Activated naive CD4-positive, alpha-beta T cell treated with anti-CD3 and anti-CD28 coated beads, Interleukin-2, amount 50 U/mL, for 24 hours (primary cell): Measurements from ENCODE around the gene NLRP4.
"Not testable (repeated sequence)": the region's sequence is repeated elsewhere in the genome, so short reads cannot be mapped to it uniquely, and the experiment has no call there.

Source experiments
- H3K27ac Mint-ChIP-seq: one replicate; pipeline ENCODE4 v1.8.0; 2021; ENCODE audit warnings: mild to moderate bottlenecking, mixed read lengths
- H3K27me3 Mint-ChIP-seq: one replicate; pipeline ENCODE4 v1.8.0; 2021; ENCODE audit warnings: mixed read lengths
- H3K36me3 Mint-ChIP-seq: one replicate; pipeline ENCODE4 v1.8.0; 2021; ENCODE audit warnings: mixed read lengths
- H3K4me1 Mint-ChIP-seq: one replicate; pipeline ENCODE4 v1.8.0; 2021; ENCODE audit warnings: mixed read lengths
- H3K4me3 Mint-ChIP-seq: one replicate; pipeline ENCODE4 v1.8.0; 2021; ENCODE audit warnings: mild to moderate bottlenecking, mixed read lengths
- H3K9me3 Mint-ChIP-seq: one replicate; pipeline ENCODE4 v1.8.0; 2021; ENCODE audit warnings: mixed read lengths

NLRP4 gene

GRCh38 chr19:55913643-55914268, 77.4 kb downstream of the NLRP4 start:
- H3K4me1 Mint-ChIP-seq, result no peaks in the 10 kb centered on the region
- peaks cover 20% of the 10 kb centered on the region for H3K9me3 Mint-ChIP-seq
- H3K4me3 Mint-ChIP-seq, result no peak overlapping the region
- no peak overlapping the region for H3K27ac Mint-ChIP-seq
- peaks cover 7% of the 10 kb centered on the region for H3K36me3 Mint-ChIP-seq
- H3K27me3 Mint-ChIP-seq, result peaks cover 9% of the 10 kb centered on the region

GRCh38 chr19:55923556-55923955, 87.2 kb downstream of the NLRP4 start:
- peaks cover 3% of the 10 kb centered on the region for H3K36me3 Mint-ChIP-seq
- H3K9me3 Mint-ChIP-seq, result peaks cover 11% of the 10 kb centered on the region
- no peaks in the 10 kb centered on the region for H3K4me1 Mint-ChIP-seq
- H3K27ac Mint-ChIP-seq, result no peak overlapping the region
- no peak overlapping the region for H3K4me3 Mint-ChIP-seq
- H3K27me3 Mint-ChIP-seq, result peaks cover 2% of the 10 kb centered on the region

GRCh38 chr19:55927991-55928390, 91.7 kb downstream of the NLRP4 start:
- H3K9me3 Mint-ChIP-seq, result peaks cover 16% of the 10 kb centered on the region
- peaks cover 2% of the 10 kb centered on the region for H3K27me3 Mint-ChIP-seq
- H3K36me3 Mint-ChIP-seq, result peaks cover 3% of the 10 kb centered on the region
- no peak overlapping the region for H3K27ac Mint-ChIP-seq
- H3K4me1 Mint-ChIP-seq, result no peaks in the 10 kb centered on the region
- H3K4me3 Mint-ChIP-seq, result no peak overlapping the region

GRCh38 chr19:55929258-55929657, 92.9 kb downstream of the NLRP4 start:
- not testable (repeated sequence) for H3K27ac Mint-ChIP-seq, H3K4me1 Mint-ChIP-seq
- peaks cover 16% of the 10 kb centered on the region for H3K9me3 Mint-ChIP-seq

GRCh38 chr19:55930996-55931515, 94.7 kb downstream of the NLRP4 start:
- H3K36me3 Mint-ChIP-seq, result peaks cover 3% of the 10 kb centered on the region
- H3K4me1 Mint-ChIP-seq, result no peaks in the 10 kb centered on the region
- no peak overlapping the region for H3K27ac Mint-ChIP-seq

More at GRCh38 chr19:55929258-55929657, 92.9 kb downstream of the NLRP4 start:
- not testable (repeated sequence) for H3K4me3 Mint-ChIP-seq, H3K36me3 Mint-ChIP-seq, H3K27me3 Mint-ChIP-seq

More at GRCh38 chr19:55930996-55931515, 94.7 kb downstream of the NLRP4 start:
- H3K27me3 Mint-ChIP-seq, result peaks cover 2% of the 10 kb centered on the region
- H3K4me3 Mint-ChIP-seq, result no peak overlapping the region
- H3K9me3 Mint-ChIP-seq, result peaks cover 16% of the 10 kb centered on the region
